Astrocyte (in vitro differentiated cells and primary cell): ENCODE results near the gene ATP9A.

Source experiments
- EZH2 ChIP-seq: IDR thresholded peaks from 2 replicates; pipeline ENCODE4 v1.6.1; 2012; ENCODE audit warnings: mild to moderate bottlenecking, low read length, inconsistent platforms; ENCODE audit not compliant: insufficient read depth
- TF ChIP-seq, protein P1 (sequence below): IDR thresholded peaks from 2 replicates; pipeline ENCODE4 v1.5.1; 2011; ENCODE audit warnings: low read depth, mild to moderate bottlenecking, inconsistent platforms, low read length, moderate library complexity; ENCODE audit not compliant: insufficient read depth

DNA sequence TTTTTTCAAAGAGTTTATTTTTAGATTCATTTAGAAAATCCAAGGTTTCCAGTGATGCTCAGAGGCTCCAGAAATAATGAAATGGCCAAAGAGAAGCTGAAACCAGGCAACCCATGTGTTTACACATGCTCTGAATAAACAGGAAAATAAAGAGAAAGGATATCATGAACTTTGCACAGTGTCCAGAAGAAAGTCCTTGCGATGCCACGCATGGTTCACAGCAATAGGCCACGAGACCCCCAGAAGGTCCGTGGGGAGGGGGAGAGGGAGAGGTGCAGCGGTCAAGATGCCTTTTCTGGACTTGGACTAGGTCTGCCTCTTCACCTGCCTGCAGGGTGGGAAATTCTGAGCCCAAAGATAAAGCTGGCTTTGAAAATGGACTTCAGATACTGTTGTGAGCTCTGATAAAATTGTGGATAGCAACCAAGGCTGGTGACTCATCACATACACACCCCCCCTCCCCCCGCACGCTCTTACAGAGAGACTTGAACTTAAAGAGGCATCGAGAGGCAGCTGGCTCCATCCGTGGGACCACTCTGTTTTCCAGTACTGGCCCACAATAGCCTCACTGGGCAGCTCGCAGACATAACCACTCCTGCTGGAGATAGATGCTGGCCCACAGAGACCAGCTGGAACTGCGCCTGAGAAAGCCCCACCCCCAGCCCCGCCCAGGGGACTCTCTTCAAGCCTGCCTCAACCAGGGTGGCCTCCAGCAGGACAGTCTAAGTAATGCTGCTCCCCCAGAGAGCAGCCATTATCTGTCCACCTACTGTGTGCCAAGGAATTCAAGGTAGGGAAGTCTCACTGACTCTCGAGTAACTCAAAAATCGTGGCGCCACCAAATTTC is 204.5 kb downstream of the ATP9A start:
- TF ChIP-seq, protein P1, sequence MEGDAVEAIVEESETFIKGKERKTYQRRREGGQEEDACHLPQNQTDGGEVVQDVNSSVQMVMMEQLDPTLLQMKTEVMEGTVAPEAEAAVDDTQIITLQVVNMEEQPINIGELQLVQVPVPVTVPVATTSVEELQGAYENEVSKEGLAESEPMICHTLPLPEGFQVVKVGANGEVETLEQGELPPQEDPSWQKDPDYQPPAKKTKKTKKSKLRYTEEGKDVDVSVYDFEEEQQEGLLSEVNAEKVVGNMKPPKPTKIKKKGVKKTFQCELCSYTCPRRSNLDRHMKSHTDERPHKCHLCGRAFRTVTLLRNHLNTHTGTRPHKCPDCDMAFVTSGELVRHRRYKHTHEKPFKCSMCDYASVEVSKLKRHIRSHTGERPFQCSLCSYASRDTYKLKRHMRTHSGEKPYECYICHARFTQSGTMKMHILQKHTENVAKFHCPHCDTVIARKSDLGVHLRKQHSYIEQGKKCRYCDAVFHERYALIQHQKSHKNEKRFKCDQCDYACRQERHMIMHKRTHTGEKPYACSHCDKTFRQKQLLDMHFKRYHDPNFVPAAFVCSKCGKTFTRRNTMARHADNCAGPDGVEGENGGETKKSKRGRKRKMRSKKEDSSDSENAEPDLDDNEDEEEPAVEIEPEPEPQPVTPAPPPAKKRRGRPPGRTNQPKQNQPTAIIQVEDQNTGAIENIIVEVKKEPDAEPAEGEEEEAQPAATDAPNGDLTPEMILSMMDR = no peak
- no peak for TF ChIP-seq EZH2
